NOMO-1 treated with dmso at 0.1 percent for 144 hours (cell line): ENCODE results near the gene RECQL.

ENCODE experiments used
- DNase-seq: peaks from one replicate; lab custom pipeline; 2025; ENCODE audit not compliant: unreplicated experiment; lab: John Stamatoyannopoulos, UW

Gene RECQL, protein sequence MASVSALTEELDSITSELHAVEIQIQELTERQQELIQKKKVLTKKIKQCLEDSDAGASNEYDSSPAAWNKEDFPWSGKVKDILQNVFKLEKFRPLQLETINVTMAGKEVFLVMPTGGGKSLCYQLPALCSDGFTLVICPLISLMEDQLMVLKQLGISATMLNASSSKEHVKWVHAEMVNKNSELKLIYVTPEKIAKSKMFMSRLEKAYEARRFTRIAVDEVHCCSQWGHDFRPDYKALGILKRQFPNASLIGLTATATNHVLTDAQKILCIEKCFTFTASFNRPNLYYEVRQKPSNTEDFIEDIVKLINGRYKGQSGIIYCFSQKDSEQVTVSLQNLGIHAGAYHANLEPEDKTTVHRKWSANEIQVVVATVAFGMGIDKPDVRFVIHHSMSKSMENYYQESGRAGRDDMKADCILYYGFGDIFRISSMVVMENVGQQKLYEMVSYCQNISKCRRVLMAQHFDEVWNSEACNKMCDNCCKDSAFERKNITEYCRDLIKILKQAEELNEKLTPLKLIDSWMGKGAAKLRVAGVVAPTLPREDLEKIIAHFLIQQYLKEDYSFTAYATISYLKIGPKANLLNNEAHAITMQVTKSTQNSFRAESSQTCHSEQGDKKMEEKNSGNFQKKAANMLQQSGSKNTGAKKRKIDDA

DNA sequence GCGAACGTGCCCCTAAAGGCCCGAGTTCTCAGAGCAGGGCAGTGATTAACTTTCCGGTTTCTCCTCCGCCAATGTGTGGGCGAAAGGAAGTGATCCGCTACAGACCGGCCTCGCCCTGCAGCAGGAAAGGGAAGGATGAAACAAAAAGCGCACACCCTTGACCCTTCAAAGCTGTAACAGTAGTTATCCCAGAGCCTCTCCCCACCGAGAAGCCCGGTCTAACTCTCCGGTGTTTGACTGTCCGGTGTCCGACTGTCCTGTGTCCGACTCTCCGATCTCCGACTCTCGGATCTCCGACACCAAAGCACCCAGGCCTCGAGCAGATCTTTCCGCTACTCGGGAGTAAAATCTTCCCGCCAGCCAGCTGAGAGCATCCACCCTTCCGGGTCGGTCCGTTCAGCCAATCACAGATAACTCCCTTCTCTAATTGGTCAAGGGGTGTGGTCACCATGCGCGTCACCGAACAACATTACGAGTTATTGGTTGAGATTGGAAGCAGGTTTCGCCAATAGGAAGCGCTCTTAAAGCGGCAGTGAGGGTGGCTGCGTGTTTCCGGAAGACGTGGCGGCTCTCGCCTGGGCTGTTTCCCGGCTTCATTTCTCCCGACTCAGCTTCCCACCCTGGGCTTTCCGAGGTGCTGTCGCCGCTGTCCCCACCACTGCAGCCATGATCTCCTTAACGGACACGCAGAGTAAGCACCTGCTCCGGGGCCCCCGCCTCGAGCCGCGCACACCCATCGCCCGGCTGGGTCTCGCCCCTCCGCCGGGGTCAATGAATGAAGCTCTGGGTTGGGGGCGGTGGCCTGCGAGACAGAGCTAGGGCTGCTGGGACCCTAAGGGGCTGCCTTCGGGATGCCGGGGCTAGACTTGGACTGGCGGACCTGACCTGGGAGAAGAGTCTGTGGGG, at the start of gene RECQL, which contains the start of gene GOLT1B:
Gene RECQL (minus strand): TSS at position 378 of the 906 bp plus-strand sequence. CDS start 2,065 bp downstream, outside the sequence.
Gene GOLT1B (plus strand): TSS at position 532 of the 906 bp plus-strand sequence. CDS start 135 bp downstream, at position 667.
- DNase-seq, result peak; percentile 95

DNA sequence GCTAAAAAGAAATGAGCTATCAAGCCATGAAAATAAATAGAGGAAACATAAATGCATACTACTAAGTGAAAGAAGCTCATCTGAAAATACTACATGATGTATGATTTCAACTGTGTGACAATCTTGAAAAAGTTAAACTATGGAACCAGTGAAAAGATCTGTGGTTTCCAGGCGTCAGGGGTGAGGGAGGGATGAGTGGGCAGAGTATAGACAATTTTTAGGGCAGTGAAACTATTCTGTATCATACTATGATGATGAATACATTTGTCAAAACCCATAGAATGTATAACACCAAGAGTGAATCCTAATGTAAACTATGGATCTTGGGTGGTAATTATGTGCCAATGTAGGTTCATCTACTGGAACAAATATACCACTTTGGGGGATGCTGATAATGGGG, 46.0 kb upstream of the RECQL start:
- no peak for DNase-seq

DNA sequence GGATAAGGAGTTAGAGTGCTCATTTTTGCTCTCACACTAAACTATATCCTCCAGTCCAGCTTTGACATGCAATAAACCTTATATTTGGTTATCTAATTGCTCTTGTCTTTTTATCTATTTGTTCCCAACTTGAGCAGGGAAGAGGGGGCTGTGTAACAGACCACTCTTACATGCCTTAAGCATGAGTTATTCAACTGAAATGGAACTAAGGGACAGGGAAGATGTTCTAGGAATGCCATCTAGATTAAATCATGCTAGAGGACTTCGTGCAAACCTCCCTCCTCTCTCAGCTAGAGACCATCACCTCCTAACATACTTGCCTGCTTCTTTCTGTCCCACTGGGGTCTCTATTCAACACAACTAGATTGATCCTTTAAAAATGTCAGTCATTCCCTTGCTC, 45.3 kb upstream of the RECQL start:
- DNase-seq, result no peak

DNA sequence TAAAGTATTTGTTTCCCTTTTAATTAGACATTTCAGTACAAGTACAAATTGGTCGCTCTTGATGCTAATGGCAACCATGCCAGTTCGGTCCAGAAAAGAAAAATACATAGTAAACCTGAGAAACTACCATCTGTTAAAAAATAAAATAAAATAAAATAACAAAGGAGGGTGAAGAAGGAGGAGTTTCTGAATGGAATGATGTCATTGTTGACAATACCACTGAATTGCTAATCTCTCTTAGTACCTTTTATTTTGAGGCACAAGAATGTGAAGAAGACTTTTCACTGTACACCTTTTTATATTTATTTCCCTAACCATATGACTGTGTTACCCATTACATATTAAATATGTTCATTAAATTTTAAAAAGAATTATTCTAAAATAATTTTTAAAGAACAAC, 44.1 kb upstream of the RECQL start:
- no peak for DNase-seq

DNA sequence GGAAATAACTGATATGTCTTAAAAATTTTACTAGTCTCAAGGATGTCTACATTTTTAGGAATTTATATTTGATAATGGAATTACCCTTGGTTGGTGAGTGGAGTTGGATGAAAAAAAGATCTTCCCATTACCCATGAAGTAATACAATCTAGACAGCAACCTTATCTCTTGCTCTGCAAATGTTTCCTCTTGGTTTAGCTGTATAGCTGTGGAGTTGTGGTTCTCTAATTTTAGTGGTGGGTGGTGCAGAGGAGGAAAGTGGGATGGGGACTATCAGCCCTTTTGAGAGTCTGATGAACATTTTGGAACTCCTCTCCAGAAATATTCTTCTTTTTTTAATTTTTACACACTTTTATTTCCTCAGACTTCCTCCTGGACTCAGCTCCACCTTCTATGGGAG, 41.7 kb upstream of the RECQL start:
- DNase-seq, result no peak

DNA sequence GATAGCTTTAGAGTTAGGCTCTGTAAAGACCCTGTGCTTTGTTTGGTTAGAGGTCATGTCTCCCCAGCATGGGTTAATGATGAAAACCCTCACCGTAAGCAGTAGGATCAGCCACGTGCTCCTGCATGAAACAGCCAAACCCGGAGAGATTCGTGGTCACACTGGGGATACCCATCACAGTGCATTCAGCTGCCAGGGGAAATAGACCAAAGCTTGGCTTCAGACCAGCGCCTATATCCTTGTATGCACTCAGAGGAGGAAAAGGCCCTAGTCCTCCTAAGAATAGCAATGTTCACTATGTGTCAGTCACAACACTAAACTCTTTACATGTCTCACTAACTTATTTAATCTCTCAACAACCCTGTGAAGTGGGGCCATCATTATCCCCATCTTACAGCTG, 41.0 kb upstream of the RECQL start:
- DNase-seq, result no peak

DNA sequence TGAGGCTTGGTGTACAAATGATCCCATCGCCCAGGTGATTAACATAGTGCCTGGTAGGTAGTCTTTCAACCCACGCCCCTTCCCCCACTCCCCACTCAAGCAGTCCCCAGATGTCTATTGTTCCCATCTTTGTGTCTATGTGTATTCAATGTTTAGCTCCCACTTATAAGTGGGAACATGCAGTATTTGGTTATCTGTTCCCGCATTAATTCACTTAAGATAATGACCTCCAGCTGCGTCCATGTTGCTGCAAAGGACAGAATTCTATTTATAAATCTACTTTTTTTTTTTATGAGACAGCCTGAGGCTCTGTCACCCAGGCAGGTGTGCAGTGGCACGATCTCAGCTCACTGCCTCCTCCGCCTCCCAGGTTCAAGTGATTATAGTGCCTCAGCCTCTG, 40.3 kb upstream of the RECQL start:
- no peak for DNase-seq

DNA sequence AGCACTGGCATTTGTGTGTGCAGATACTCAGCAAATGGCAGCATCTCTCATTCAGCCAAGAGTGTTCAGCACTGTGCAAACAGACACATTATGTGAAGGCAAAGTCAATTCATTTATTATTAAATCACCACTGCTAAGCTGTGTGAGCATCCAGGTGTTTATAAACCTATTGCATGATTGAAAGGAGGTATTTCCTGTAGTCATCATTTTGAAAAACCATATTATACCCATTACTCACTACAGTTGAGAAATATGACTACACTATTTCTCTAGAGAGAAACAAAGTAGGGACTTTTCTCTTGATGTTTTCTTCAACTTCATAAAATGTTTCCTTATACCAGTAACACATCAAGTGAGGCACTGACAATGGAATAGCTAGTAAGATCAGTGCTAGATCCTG, 38.4 kb upstream of the RECQL start:
- no peak for DNase-seq

DNA sequence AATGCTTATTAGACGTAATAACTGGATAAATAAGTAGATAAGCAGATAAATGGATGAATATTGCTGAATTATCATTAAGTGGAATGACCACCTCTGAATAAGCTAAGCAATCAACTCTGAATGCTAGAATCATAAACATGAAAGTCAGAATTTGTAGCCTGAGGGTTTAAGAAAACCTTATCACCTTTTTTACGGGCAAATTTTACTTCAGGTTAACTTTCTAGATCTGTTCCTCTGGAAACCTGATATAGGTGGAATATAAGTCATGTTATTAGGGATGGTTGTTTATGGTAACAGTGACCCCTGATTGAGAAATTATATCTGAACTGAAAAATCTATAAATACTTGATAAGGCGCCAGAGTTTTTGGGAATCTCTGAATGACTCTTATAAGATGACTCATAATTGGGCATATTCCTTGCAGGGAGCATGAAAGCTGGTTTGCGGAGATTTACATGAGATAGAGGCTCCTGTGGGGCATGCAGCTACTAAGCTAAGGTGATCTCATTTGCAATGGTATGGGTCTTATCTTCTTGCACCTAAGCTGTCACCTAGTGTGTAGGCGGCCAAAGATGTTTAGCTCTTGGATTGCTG, 36.7 kb upstream of the RECQL start:
- no peak for DNase-seq

DNA sequence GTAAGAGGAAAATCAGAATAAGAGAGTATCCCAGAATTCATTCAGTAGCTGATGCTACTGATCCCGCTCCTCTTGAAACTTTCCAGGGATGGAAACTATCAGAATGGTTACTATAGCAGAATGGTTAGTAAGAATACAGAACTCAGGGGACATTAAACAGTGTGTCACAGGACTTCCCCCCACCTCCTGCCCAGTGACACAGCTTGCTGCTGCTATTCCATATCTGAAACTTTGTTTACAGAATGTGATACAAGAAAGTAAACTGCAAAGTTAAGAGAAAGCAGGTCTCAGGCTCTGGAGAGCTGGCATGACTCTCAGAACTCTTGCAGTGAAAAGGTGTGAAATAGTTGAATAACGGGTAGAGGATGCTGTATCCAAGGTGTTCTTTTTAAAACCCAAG, 28.0 kb upstream of the RECQL start:
- no peak for DNase-seq

DNA sequence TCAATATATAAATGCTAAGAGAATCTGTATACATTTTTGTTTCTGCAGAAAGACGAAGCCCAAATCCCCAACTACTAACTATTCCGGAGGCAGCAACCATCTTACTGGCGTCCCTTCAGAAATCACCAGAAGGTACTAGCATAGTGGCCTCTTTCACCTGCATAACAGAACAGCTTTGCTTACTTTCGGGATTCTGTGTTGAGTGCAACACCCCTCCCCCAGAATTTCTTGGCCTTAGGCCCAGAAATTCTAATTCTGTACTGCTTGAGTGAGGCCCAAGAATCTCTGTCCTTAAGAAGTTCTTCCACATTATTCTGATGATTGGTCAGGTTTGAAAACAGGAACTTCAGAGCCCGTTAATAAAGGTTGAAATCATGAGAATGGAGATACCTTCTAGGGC, 27.5 kb upstream of the RECQL start:
- DNase-seq, result no peak

DNA sequence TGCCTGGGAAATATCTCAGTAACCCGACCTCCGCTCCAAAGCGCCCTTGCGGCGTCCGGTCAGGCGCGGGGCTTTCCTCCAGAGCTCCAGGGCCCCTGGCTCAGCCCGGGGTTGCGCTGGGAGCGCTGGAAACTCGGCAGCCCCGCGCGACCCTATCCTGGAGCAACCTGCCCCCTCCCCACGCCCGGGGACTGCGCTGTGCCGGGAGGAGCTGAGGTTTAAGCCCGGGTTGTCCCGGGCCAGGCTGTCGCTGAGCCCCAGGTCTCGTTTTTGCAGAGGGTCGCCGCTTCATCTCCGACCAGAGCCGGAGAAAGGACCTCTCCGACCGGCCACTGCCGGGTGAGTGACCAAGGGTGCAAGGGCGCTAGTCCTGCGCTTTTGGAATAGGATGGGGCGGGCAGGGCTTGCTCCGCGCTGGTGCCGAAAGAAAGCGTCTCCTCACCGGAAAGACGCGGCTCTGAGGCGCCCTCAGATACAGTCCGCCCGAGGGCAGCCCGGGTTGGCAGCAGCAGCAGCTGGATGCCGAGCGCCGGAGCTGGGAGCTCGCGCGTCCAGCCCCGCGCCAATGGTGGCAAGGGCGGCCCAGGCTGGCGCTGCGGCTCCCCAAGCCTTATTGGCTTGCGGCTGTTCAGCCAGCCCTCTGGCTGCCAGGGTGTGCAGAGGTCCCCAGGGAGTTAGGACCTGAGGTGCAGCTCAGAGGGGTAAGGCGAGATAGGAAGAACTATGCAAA, 26.2 kb upstream of the RECQL start:
- DNase-seq, result no peak

DNA sequence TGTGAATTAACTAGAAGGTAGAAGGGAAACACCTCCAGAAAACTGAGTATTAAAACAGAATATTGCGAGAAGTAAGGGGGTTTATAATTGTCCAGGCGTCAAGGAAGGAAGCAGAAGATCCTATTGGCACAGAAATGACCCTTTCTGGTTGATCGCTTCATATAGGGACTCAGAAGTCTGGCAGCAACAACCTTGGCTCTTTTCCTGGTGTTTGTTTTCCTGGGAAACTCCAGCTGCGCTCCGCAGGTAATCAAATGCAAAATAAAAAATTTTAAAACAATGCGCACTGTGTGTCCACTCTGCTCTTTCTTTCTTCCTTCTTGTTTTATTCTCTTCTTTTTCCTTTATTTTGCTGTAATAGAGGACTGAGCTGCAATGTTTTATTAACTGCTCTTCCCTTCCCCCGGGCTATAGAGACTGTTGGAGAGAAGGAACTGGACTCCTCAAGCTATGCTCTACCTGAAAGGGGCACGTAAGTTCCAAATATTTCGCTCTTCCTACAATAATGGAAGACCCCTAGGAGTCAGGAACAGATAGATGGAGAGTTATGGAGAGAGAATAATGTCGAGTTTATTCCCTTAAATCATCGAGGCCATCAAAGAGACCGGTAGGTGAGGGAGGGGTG, 25.4 kb upstream of the RECQL start:
- DNase-seq, result no peak

DNA sequence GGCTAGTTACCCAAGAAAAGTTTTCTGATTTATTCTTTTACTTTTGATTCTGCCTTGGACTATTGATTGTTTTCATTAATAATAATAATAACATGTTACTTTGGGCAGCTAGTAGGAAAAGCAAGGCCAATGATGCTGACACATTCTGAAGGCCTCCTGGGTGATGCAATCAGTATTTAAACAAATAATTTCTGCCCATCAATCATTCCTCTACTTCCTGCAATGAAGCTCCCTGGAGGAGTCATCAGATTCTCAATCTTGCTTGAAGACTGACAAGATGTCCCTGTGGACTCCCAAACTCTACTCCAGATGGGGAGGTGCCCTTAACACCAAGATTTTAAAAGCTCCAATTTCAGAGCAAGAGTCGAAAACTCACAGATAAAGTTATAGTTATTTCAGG, 24.6 kb upstream of the RECQL start, which contains the start of gene SPX:
Gene SPX (plus strand): TSS at position 244 of the 400 bp plus-strand sequence. CDS start 177 bp downstream, outside the sequence.
- no peak for DNase-seq

DNA sequence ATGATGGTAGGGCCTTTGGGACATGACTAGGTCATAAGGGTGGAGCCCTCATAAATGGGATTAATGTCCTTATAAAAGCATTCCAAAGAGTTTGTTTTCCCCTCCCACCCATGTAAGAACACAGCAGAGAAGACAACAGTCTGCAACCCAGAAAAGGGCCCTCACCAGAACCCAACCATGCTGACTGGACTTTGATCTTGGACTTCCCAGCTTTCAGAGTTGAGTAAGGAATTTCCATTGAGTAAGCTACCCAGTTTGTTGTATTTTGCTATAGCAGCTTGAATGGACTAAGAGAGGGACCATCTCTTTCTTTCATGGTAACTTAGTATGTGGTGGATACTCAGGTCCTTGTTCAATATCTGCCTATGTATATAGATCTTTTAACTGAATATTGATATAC, 21.7 kb upstream of the RECQL start:
- DNase-seq, result no peak

DNA sequence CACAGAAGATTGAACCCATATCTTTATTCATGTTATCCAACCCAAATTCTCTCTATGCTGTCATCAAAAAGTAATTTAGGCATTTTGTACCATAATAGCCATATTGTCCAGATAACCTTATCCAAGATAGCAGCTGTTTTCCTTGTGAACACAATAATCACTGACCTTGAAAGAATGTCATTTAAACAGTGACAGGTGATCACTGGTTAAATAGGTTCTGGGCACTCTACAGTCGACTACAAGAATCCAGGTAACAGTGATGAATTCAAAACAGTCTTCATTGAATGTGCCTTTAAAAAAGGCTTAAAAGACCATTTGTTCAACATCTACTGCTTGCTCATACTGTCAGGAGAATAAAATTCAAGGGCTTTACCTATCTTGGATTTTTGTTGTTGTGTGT, 20.1 kb upstream of the RECQL start:
- DNase-seq, result no peak

DNA sequence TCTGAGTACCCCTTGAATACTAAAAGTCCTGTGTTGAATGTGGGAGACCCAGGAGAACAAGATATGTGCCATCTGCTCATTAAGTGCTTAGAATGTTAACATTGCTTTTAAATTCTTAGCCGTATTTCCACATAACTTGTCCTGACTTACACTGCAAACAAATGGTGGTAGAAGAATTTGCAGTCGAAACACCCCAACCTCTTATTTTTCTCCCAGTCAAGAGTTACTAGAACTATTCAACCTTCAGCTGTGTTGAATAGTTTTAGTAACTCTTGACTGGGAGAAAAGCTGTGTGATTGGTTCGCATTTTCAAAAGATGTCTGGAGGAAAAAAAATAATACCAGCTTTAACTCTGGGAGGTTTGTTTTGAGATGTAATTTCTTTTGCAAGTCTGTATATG, 17.0 kb upstream of the RECQL start:
- no peak for DNase-seq

DNA sequence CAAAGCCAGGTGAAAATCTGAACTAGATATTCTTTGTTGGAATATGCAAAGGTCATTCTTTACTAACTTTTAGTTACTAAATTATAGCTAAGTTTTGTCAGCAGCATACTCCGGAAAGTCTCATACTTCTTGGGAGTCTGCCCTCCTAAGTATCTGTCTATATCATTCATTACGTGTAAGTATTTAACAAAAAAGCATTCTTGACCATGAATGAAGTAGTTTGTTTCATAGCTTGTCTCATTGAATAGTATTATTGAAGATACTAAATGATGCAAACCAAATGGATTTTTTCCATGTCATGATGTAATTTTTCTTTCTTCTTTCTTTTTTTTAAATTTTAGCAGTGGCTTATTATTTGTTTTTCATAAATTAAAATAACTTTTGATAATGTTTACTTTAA, 14.8 kb upstream of the RECQL start:
- no peak for DNase-seq

DNA sequence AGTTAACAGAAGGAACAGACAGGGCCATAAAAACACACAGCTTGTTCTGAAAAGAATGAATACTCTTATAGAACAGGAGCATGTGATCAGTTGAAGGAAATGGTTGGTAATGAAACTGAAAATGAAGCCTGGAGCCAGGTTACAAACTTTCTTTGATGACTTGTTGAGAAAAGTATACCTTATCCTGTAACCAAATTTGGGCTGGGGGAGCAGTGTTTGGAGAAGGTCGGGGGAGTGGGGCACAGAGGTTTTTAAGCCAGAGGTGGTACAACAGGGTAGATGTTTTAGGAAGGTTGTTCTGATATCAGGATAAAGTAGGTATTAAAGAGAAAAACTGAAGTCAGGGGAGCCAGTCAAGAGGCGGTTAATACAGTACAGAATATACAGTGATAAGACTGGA, 8.3 kb upstream of the RECQL start:
- no peak for DNase-seq

DNA sequence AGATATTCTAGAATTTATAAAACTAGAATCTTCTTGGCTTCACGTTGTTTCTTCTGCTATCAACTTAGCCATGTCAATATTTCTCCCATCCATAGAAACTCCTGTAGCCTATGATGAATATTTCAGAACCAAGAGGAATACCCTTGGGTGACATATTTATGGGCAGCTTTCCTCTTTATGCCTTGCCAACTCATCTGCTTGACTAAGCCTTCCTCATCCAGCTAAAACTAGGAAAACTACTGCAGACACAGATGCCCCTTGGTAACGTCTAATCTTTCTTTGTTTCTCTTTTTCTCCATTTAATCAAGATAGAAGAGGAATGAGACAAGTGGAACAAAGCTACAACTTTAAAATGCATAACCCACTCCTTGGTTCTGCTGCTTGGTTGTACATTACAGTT, 6.4 kb upstream of the RECQL start:
- DNase-seq, result no peak
